Activated CD8-positive, alpha-beta T cell treated with anti-CD3 and anti-CD28 coated beads for 36 hours (primary cell): ENCODE data around the gene PHF11. TPM values are rescaled to one million over a fixed set of nuclear protein-coding genes. Genes with fewer than 3 reads are reported as not detected.
A peak's percentile ranks its signal among the peaks of the same experiment; 100 is the strongest.

ENCODE experiments used
- ATAC-seq: fragments of 200-7000 bp; cut with Tn5 transposase; one replicate; pipeline ENCODE4 v1.10.0; 2021; ENCODE audit warnings: mild to moderate bottlenecking, moderate library complexity
- CTCF ChIA-PET: fragments of 350-600 bp; sonication (Branson Sonifier 250); formaldehyde crosslinking; loops from one replicate; lab custom pipeline; 2021; ENCODE audit warnings: antibody characterized with exemption; lab: Charles Lee
- POLR2A ChIA-PET: fragments of 350-600 bp; sonication (Branson Sonifier 250); formaldehyde crosslinking; loops from one replicate; lab custom pipeline; 2021; ENCODE audit warnings: antibody characterized with exemption; lab: Charles Lee
- DNase-seq: peaks from one replicate; pipeline ENCODE4 v3.0.0-alpha.2; 2020
- H3K27ac Mint-ChIP-seq: one replicate; pipeline ENCODE4 v1.8.0; 2021; ENCODE audit warnings: mild to moderate bottlenecking, mixed read lengths
- H3K27me3 Mint-ChIP-seq: one replicate; pipeline ENCODE4 v1.8.0; 2021; ENCODE audit warnings: mixed read lengths
- H3K36me3 Mint-ChIP-seq: one replicate; pipeline ENCODE4 v1.8.0; 2021; ENCODE audit warnings: low read depth, mixed read lengths
- H3K4me1 Mint-ChIP-seq: one replicate; pipeline ENCODE4 v1.8.0; 2021; ENCODE audit warnings: low read depth, mixed read lengths
- H3K4me3 Mint-ChIP-seq: one replicate; pipeline ENCODE4 v1.8.0; 2021; ENCODE audit warnings: mild to moderate bottlenecking, moderate library complexity, mixed read lengths
- H3K9me3 Mint-ChIP-seq: one replicate; pipeline ENCODE4 v1.8.0; 2021; ENCODE audit warnings: mixed read lengths
- CTCF ChIP-seq: fragments of 200-600 bp; IDR thresholded peaks from one replicate; pipeline ENCODE4 v1.8.0; 2022; ENCODE audit warnings: antibody characterized with exemption, mild to moderate bottlenecking
- intact Hi-C: fragments of 100-400 bp; cut with micrococcal nuclease; formaldehyde crosslinking; loops from one replicate; pipeline ENCODE4 v1.10.0; 2022
- total RNA-seq, 2 experiments: library from RNA; stranded (reverse); gene quantifications; one replicate each; pipeline ENCODE4 v1.2.3, GENCODE V29; 2021

Gene PHF11
- total RNA-seq, 2 experiments from 2014 or later: 59.3 to 62.6 TPM

- no peak overlapping the region for H3K4me3 Mint-ChIP-seq
- H3K27me3 Mint-ChIP-seq: no peaks in the 10 kb centered on the region
- DNase-seq (no peak), ATAC-seq (no peak)
- TF ChIP-seq CTCF: no peak
- peaks cover 47% of the 10 kb centered on the region for H3K36me3 Mint-ChIP-seq
- intact Hi-C loops: loop anchor here (10.0 kb wide), 1 partner anchor 105 kb away; no protein-coding TSS in a partner anchor
- H3K9me3 Mint-ChIP-seq: no peaks in the 10 kb centered on the region
- peaks cover 47% of the 10 kb centered on the region for H3K4me1 Mint-ChIP-seq
- no peak overlapping the region for H3K27ac Mint-ChIP-seq
- ChIA-PET CTCF (interaction anchor here (0.5 to 1.0 kb wide), 2 partner anchors 10 to 344 kb away, joined by 3 read pairs; no protein-coding TSS in a partner anchor), POLR2A (interaction anchor here (0.9 to 1.2 kb wide), 2 partner anchors 18 to 56 kb away, joined by 3 read pairs; partner anchors contain the start of genes CAB39L and SETDB2)
These were observed 4.3 kb downstream of the PHF11 start for GRCh38 chr13:49499889-49500660.

- POLR2A ChIA-PET: interaction anchor here (1.0 kb wide), 1 partner anchor 10 kb away, joined by 4 read pairs; no protein-coding TSS in a partner anchor
- H3K36me3 Mint-ChIP-seq: peaks cover 42% of the 10 kb centered on the region
- ATAC-seq (no peak), DNase-seq (no peak)
- CTCF ChIA-PET: interaction anchor here (1.1 to 1.6 kb wide), 2 partner anchors 11 to 15 kb away, joined by 3 to 5 read pairs; no protein-coding TSS in a partner anchor
- no peak overlapping the region for H3K4me3 Mint-ChIP-seq
- TF ChIP-seq CTCF: no peak
- H3K27ac Mint-ChIP-seq: no peak overlapping the region
- H3K27me3 Mint-ChIP-seq: no peaks in the 10 kb centered on the region
- intact Hi-C loops: no loop called here
- peaks cover 35% of the 10 kb centered on the region for H3K4me1 Mint-ChIP-seq
- peaks cover 2% of the 10 kb centered on the region for H3K9me3 Mint-ChIP-seq
These were observed 7.2 kb downstream of the PHF11 start for GRCh38 chr13:49502954-49503353.

- H3K36me3 Mint-ChIP-seq: peaks cover 37% of the 10 kb centered on the region
These were observed 8.2 kb downstream of the PHF11 start for GRCh38 chr13:49503951-49504350.

GRCh38 chr13:49512578-49512977 lies 16.8 kb downstream of the PHF11 start:
- H3K27ac Mint-ChIP-seq: peak overlapping the region; percentile 41
- H3K36me3 Mint-ChIP-seq: peaks cover 39% of the 10 kb centered on the region
- DNase-seq: no peak
- no peak for ATAC-seq
- POLR2A ChIA-PET: interaction anchor here (1.2 kb wide), 1 partner anchor 9 kb away, joined by 4 read pairs; no protein-coding TSS in a partner anchor
- H3K4me3 Mint-ChIP-seq: no peak overlapping the region
- intact Hi-C loops: no loop called here
- peaks cover 8% of the 10 kb centered on the region for H3K4me1 Mint-ChIP-seq
- H3K27me3 Mint-ChIP-seq: no peaks in the 10 kb centered on the region
- CTCF ChIA-PET: interaction anchor here (1.4 kb wide), 1 partner anchor 13 kb away, joined by 3 read pairs; no protein-coding TSS in a partner anchor
- TF ChIP-seq CTCF: no peak
- peaks cover 2% of the 10 kb centered on the region for H3K9me3 Mint-ChIP-seq

More at GRCh38 chr13:49503951-49504350, 8.2 kb downstream of the PHF11 start:
- ChIA-PET CTCF (interaction anchor here (1.6 kb wide), 1 partner anchor 12 kb away, joined by 5 read pairs; no protein-coding TSS in a partner anchor), POLR2A (interaction anchor here (1.0 kb wide), 1 partner anchor 9 kb away, joined by 4 read pairs; no protein-coding TSS in a partner anchor)
- ATAC-seq (no peak), DNase-seq (no peak)
- Mint-ChIP-seq H3K4me3 (no peak overlapping the region), H3K27ac (no peak overlapping the region), H3K4me1 (peaks cover 28% of the 10 kb centered on the region), H3K9me3 (peaks cover 2% of the 10 kb centered on the region), H3K27me3 (no peaks in the 10 kb centered on the region)
- intact Hi-C loops: no loop called here
- TF ChIP-seq CTCF: no peak

GRCh38 chr13:49516467-49516866 lies 20.7 kb downstream of the PHF11 start:
- no peak for DNase-seq
- Mint-ChIP-seq H3K27me3 (no peaks in the 10 kb centered on the region), H3K4me1 (peaks cover 2% of the 10 kb centered on the region), H3K27ac (no peak overlapping the region), H3K4me3 (no peak overlapping the region), H3K9me3 (no peaks in the 10 kb centered on the region), H3K36me3 (peaks cover 29% of the 10 kb centered on the region)
- POLR2A ChIA-PET: interaction anchor here (0.6 to 1.6 kb wide), 2 partner anchors 10 to 197 kb away, joined by 4 to 5 read pairs; no protein-coding TSS in a partner anchor
- intact Hi-C loops: no loop called here
- ATAC-seq: no peak
- no peak for TF ChIP-seq CTCF
- CTCF ChIA-PET: no interaction called here
